ENCODE data around the gene C6orf89.
"Not testable (repeated sequence)": the region's sequence is repeated elsewhere in the genome, so short reads cannot be mapped to it uniquely, and the experiment has no call there.

Gene C6orf89

GRCh38 chr6:36886950-36887618, 1.3 kb downstream of the C6orf89 start:
- DNase-seq (ENCODE audit: low read depth in 1 of 2, low spot score in 1 of 2), result no peak

- DNase-seq (ENCODE audit: low read depth in 1 of 2, low spot score in 1 of 2), result no peak
Observed at GRCh38 chr6:36888115-36888643, 2.4 kb downstream of the C6orf89 start.

GRCh38 chr6:36888654-36889481, 3.1 kb downstream of the C6orf89 start:
- DNase-seq (ENCODE audit: low read depth in 1 of 2, low spot score in 1 of 2), result no peak

- DNase-seq (ENCODE audit: low read depth in 1 of 2, low spot score in 1 of 2), result no peak
Observed at GRCh38 chr6:36890112-36890663, 4.4 kb downstream of the C6orf89 start.

GRCh38 chr6:36891153-36891552, 5.4 kb downstream of the C6orf89 start:
- not testable (repeated sequence) for DNase-seq (ENCODE audit: low read depth in 1 of 2, low spot score in 1 of 2)

GRCh38 chr6:36893976-36894932, 8.5 kb downstream of the C6orf89 start:
- no peak for DNase-seq (ENCODE audit: low read depth in 1 of 2, low spot score in 1 of 2)

GRCh38 chr6:36897609-36898008, 11.9 kb downstream of the C6orf89 start:
- DNase-seq (ENCODE audit: low read depth in 1 of 2, low spot score in 1 of 2), result no peak

GRCh38 chr6:36904114-36904513, 18.4 kb downstream of the C6orf89 start:
- DNase-seq (ENCODE audit: low read depth in 1 of 2, low spot score in 1 of 2), result no peak

GRCh38 chr6:36904851-36905393, 19.2 kb downstream of the C6orf89 start:
- no peak for DNase-seq (ENCODE audit: low read depth in 1 of 2, low spot score in 1 of 2)

- DNase-seq (ENCODE audit: low read depth in 1 of 2, low spot score in 1 of 2), result no peak
Observed at GRCh38 chr6:36906539-36907325, 21.0 kb downstream of the C6orf89 start.

GRCh38 chr6:36907781-36908180, 22.0 kb downstream of the C6orf89 start:
- DNase-seq (ENCODE audit: low read depth in 1 of 2, low spot score in 1 of 2), result no peak

GRCh38 chr6:36908747-36909146, 23.0 kb downstream of the C6orf89 start:
- no peak for DNase-seq (ENCODE audit: low read depth in 1 of 2, low spot score in 1 of 2)

GRCh38 chr6:36912030-36912454, 26.3 kb downstream of the C6orf89 start:
- no peak for DNase-seq (ENCODE audit: low read depth in 1 of 2, low spot score in 1 of 2)

GRCh38 chr6:36912586-36912985, 26.8 kb downstream of the C6orf89 start:
- peak in 1 of 2 donors; percentile 46 for DNase-seq (ENCODE audit: low read depth in 1 of 2, low spot score in 1 of 2)

GRCh38 chr6:36913082-36913481, 27.3 kb downstream of the C6orf89 start:
- no peak for DNase-seq (ENCODE audit: low read depth in 1 of 2, low spot score in 1 of 2)

- no peak for DNase-seq (ENCODE audit: low read depth in 1 of 2, low spot score in 1 of 2)
Observed at GRCh38 chr6:36914227-36914794, 28.6 kb downstream of the C6orf89 start.

- no peak for DNase-seq (ENCODE audit: low read depth in 1 of 2, low spot score in 1 of 2)
Observed at GRCh38 chr6:36915599-36915998, 29.8 kb downstream of the C6orf89 start.

- no peak for DNase-seq (ENCODE audit: low read depth in 1 of 2, low spot score in 1 of 2)
Observed at GRCh38 chr6:36916126-36916525, 30.4 kb downstream of the C6orf89 start.

- no peak for DNase-seq (ENCODE audit: low read depth in 1 of 2, low spot score in 1 of 2)
Observed at GRCh38 chr6:36917541-36918193, 31.9 kb downstream of the C6orf89 start.
